Suppressor macrophage treated with lipopolysaccharide for 4 hours (primary cell): ENCODE data around the gene IL17B.
A peak's percentile ranks its signal among the peaks of the same experiment; 100 is the strongest.
"Not testable (repeated sequence)": the region's sequence is repeated elsewhere in the genome, so short reads cannot be mapped to it uniquely, and the experiment has no call there.

Experiments used
- DNase-seq: peaks from one replicate; pipeline ENCODE4 v3.0.0-alpha.2; 2020

IL17B gene

GRCh38 chr5:149399775-149400174 is 20.7 kb upstream of the IL17B start:
- DNase-seq = no peak

GRCh38 chr5:149398747-149399266 is 19.7 kb upstream of the IL17B start:
- DNase-seq = not testable (repeated sequence)

- no peak for DNase-seq
Measured at GRCh38 chr5:149397530-149397929, 18.4 kb upstream of the IL17B start.

- DNase-seq = not testable (repeated sequence)
Measured at GRCh38 chr5:149394996-149395395, 15.9 kb upstream of the IL17B start.

- DNase-seq = no peak
Measured at GRCh38 chr5:149392718-149393117, 13.6 kb upstream of the IL17B start.

GRCh38 chr5:149391524-149391923 is 12.4 kb upstream of the IL17B start:
- no peak for DNase-seq

DNA sequence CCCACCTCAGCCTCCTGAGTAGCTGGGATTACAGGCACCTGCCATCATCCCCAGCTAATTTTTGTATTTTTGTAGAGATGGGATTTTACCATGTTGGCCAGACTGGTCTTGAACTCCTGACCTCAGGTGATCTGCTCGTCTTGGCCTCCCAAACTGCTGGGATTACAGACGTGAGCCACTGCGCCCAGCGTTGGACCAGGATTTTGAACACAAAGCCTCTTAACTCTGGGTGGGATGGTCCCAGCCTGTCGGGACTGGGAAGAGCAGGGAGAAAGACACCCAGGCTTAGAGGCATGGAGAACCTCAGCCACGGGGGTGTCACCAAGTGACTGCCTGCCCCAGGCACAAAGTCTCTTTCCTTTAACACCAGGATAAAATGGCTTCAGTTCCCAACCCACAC is 12.0 kb upstream of the IL17B start:
- not testable (repeated sequence) for DNase-seq

GRCh38 chr5:149389552-149390495 is 10.7 kb upstream of the IL17B start:
- DNase-seq = peak; percentile 5

DNA sequence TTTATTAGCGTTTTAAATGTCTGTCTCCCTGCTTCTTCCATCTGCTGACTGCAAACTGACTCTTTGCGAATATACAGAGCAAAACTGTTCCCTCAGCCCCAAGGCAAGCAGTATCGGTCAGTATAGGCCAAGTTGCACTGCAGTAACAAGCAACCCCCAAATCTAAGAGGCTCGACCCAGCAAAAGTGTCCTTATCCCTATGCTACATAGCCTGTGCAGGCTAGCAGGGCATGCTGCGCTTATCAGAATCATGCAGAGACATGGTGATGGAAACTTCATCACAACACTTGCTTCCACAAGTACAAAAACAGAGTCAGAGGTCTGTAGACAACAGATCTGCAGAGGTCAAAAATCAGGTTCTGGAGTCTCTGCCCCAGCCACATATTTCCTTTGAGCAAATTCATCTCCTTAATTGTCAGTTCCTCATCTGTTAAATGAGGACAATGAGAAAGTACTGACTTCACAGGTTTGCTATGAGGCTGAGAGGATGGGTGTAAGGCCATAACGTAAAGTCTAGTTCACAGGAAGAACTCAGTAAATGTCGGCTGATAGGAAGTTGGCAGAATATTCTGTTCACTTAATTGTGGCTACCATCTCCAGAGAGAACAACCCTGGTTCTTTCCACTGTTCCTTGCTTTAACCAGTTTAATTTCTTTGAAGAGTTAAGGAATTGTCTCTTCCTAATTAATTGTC is 9.6 kb upstream of the IL17B start:
- no peak for DNase-seq

GRCh38 chr5:149387982-149388381 is 8.9 kb upstream of the IL17B start:
- no peak for DNase-seq

DNA sequence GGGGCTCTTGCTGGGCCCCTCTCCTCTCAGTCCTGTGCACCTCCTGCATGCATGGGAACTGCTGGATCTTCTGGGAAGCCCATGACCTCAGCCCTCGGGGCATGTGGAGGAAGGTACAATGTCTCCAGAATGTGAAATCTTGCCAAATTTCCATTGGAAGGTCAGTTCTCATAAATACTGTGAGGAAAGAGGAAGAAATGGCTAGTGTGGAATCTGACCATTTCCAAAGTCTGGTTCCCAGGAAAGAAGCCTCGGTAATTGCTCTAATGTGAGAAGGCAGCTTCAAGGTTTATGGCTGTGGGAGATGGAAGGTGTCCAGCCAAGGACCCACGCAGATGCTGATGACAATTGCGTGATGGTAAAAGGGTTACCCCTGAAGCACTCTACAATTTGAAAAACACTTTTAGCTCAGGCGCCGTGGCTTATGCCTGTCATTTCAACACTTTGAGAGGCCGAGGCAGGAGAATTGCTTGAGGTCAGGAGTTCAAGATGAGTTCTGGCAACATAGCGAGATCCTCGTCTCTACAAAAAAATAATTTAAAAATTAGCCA is 8.1 kb upstream of the IL17B start:
- DNase-seq = no peak

- DNase-seq = no peak
Measured at GRCh38 chr5:149386166-149386565, 7.1 kb upstream of the IL17B start.

DNA sequence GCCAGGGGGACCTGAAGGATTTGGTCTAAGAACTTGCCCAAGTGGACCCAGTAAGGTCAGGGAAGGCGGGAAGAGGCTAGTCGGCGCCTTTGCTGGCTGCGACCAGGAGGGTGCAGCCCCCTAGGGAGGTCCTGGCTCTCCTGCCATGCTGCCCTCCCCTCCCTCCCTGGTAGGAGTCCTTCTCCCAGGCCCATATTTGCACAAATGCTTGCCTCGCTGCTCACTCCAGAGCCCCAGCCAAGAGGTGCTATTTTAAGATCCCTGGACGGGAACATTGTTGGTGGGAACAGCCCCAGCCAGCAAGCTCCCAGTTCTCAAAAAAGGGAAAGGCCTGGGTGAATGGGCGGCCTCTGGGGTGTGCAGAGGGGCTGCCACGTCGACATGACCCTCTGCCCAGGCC is 4.3 kb upstream of the IL17B start:
- DNase-seq = no peak

DNA sequence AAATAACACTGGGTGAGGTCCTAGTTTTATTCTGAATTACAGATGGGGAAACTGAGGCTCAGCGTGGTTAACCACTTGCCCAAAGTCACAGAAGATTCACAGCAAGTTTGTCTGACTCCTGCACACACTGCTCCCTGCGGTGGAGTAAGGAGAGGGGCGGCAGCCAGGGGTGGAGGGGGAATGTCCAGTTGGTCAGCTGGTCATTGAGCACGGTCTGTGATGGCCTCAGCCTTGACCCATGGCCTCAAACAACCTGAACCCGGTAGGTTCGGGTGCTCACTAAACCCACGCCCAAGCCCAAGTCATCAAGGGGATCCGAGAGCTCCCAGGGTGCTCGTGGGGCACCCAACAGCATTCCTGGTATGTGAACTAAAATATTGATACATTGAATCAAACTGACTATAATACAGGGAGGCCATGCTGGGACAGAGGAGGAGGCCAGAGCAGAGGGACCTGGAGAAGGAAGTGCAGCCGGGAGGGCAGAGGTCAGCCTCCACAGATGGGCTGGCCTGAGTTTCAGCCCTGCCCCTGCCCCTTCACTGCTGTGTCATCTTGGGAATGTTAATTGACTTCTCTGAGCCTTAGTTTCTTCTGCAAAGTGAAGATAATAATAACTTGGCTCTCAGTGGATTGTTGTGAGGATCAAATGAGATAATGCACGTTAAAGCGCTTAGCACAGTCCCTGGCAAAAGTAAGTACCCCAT is 3.6 kb upstream of the IL17B start:
- no peak for DNase-seq

- peak; percentile 76 for DNase-seq
Measured at GRCh38 chr5:149381986-149382338, 2.9 kb upstream of the IL17B start.

DNA sequence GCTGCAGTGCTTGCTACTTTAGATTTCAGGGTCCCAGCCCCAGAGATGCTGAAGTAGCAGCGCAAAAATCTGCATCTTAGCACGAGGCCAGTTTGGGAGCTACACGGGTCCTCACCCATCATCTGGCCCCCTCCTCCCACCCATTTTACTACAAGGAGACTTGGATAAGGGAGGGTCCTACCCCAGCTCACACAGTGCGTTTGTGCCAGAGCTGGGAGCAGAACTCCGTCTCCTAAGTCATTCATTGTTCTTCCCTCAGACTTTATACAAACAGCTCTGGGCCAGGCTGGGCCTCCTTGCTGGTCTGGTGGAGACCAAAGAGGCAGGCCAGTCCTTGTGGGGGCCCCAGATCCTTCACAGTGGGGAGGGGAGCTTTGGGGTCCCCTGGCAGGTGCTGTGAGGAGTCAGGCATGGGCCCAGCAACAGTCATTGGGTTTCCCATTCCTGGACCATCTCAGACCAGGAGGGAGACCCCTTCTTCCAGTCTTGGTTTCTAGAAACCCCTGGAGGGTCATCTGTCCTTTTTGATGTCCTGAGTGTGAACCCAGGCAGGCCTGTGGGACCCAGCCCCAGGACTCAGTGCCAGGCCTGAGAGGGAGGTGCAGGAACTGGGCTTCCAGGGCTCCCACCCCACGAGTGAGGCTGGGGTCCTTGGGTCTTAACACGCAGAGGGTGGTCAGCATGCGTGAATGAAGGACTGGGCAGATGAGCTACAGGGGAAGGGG is 2.3 kb upstream of the IL17B start:
- no peak for DNase-seq

DNA sequence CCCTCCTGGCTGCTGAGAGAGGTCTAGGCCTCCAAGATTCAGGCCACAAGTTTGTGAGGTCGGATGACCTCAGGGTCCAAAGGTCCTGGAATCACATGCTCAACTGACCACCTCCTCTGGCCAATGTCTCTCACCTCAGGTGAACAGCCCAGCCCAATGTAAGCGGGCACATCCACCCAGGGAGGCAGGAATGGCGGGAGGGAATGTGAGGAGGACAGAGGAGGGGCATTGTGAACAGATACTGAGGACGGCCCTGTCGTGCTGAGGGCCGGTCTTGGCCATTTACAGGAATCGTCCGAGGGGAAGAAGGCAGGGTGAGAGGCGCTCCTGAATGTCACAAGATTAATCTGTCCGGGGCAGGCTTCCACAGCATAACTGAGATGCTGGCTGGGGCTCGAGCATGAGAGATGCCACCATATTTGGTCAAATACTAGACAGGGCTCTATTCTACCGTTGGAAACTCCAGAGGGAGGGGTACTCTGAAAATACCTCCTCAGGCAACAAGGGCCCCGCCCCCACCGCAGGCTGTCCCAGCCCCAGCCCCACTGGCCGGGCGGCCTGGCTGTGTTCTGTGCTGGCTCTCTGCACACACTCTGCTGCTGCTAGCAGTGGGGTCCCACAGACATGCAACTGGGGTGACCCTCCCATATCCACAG is 1.5 kb upstream of the IL17B start:
- DNase-seq = no peak

GRCh38 chr5:149379818-149380374 is 804 bp upstream of the IL17B start:
- no peak for DNase-seq

DNA sequence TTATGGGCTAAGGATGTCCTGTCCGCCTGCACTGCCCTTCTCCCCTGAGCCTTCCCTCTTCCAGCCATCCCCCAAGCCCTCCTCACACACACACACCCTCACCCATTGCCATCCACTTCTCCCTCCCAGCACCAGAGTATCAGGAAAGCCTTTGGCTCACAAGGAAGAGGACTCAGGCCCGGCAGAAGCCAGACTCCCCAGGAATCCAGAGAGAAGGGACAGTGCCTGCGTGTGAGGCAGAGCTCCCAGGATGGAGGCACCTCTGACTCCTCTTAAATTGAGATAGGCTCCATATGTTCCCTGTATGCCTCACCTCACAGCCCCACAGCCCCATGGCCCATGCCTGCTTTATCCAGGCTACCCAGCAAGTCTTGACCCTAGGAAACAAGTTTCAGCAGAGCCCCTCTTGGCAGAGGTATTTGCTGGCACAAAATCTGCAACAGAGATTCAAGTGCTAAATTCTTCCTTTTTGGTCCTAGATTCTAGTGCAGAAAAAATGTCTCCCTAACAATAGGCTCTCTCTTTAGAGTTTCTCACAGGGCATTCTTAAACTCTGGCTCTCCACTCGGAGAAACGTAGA is 761 bp downstream of the IL17B start:
- DNase-seq = no peak

- no peak for DNase-seq
Measured at GRCh38 chr5:149376711-149377447, 2.2 kb downstream of the IL17B start.
